ENCODE measurements around the gene CDKL1.

Gene CDKL1

DNA sequence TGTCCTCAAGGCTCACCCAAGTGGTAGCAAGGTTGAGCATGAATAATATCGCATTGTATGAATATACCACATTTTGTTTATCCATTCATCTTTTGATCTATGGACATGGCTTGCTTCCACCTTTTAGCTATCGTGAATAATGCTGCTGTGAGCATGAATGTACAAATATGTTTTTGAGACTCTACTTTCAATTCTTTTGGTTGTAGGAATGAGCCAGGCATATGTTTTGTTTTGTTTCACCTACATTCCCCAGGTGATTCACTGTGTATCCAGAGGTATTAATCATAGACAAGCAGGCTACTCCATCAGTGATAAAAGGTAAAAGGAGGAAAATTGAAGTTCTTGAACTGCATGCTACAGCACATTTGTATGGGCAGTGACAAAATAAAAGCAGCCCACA, 35.8 kb downstream of the CDKL1 start:
- Histone ChIP-seq H3K4me2 (no peak overlapping the region), H3K4me3 (IDR thresholded peaks at IDR 0.05; ENCODE audit: insufficient read depth, low read depth, low read length) (no peak overlapping the region)
- TF ChIP-seq, protein P1, sequence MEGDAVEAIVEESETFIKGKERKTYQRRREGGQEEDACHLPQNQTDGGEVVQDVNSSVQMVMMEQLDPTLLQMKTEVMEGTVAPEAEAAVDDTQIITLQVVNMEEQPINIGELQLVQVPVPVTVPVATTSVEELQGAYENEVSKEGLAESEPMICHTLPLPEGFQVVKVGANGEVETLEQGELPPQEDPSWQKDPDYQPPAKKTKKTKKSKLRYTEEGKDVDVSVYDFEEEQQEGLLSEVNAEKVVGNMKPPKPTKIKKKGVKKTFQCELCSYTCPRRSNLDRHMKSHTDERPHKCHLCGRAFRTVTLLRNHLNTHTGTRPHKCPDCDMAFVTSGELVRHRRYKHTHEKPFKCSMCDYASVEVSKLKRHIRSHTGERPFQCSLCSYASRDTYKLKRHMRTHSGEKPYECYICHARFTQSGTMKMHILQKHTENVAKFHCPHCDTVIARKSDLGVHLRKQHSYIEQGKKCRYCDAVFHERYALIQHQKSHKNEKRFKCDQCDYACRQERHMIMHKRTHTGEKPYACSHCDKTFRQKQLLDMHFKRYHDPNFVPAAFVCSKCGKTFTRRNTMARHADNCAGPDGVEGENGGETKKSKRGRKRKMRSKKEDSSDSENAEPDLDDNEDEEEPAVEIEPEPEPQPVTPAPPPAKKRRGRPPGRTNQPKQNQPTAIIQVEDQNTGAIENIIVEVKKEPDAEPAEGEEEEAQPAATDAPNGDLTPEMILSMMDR (conservative IDR thresholded peaks at IDR 0.05; ENCODE audit: low read depth, low read length), result no peak

DNA sequence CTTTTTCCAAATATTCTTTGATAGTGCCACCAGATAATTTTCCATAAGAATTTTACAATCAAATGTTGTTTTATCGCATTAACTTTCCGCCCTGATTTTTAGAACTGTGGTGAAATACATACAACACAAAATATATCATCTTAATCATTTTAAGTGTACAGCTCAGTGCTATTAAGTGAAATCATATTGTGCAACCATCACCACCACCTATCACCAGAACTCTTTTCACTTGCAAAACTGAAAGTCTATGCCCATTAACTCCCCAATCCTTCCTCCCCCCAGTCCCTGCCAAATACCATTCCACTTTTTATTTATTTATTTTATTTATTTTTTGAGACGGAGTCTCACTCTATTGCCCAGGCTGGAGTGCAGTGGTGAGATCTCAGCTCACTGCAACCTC, 36.6 kb downstream of the CDKL1 start:
- no peak overlapping the region for H2AFZ ChIP-seq (ENCODE audit: low read depth)
- H4K20me1 ChIP-seq (ENCODE audit: insufficient read depth), result no peaks in the 10 kb centered on the region
- no peak overlapping the region for H3K4me3 ChIP-seq (IDR thresholded peaks at IDR 0.05; ENCODE audit: insufficient read depth, low read depth, low read length)
- no peak overlapping the region for H3K27ac ChIP-seq
- TF ChIP-seq, protein P1 (conservative IDR thresholded peaks at IDR 0.05; ENCODE audit: low read depth, low read length), result no peak
- H3K4me1 ChIP-seq (ENCODE audit: low read depth, poor library complexity, severe bottlenecking), result peaks cover 14% of the 10 kb centered on the region
- H3K9ac ChIP-seq, result no peak overlapping the region
- no peaks in the 10 kb centered on the region for H3K79me2 ChIP-seq (ENCODE audit: insufficient read depth, low read depth)
- no peaks in the 10 kb centered on the region for H3K27me3 ChIP-seq (ENCODE audit: insufficient read depth, low read depth)
- no peaks in the 10 kb centered on the region for H3K36me3 ChIP-seq (ENCODE audit: insufficient read depth)
- no peak overlapping the region for H3K4me2 ChIP-seq

More for the DNA sequence above, 35.8 kb downstream of the CDKL1 start:
- Histone ChIP-seq H3K4me1 (ENCODE audit: low read depth, poor library complexity, severe bottlenecking) (peaks cover 14% of the 10 kb centered on the region), H3K79me2 (ENCODE audit: insufficient read depth, low read depth) (no peaks in the 10 kb centered on the region), H4K20me1 (ENCODE audit: insufficient read depth) (no peaks in the 10 kb centered on the region), H3K9ac (no peak overlapping the region), H3K27ac (no peak overlapping the region), H2AFZ (ENCODE audit: low read depth) (no peak overlapping the region), H3K27me3 (ENCODE audit: insufficient read depth, low read depth) (no peaks in the 10 kb centered on the region), H3K36me3 (ENCODE audit: insufficient read depth) (no peaks in the 10 kb centered on the region)

DNA sequence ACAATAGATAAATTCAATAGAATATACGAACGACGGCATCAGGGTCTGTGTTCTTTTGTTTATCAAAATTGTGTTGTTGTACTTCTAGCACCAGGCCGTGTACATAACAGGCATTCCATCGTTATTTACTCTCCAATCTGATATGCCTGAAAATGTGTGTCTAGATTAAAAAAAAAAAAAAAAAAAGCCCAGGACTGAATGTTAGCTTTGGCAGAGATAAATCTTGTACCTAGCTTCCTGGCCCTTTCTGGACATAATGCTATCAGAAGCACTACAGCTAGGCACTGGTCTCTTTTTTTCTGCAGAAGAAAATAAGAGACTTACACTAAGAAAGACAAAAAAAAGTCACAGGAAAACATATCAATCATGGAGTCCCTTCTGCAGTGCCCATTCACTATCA, 37.0 kb downstream of the CDKL1 start:
- Histone ChIP-seq H3K4me3 (IDR thresholded peaks at IDR 0.05; ENCODE audit: insufficient read depth, low read depth, low read length) (no peak overlapping the region), H2AFZ (ENCODE audit: low read depth) (no peak overlapping the region), H3K27ac (no peak overlapping the region), H3K9ac (no peak overlapping the region), H4K20me1 (ENCODE audit: insufficient read depth) (no peaks in the 10 kb centered on the region), H3K36me3 (ENCODE audit: insufficient read depth) (no peaks in the 10 kb centered on the region), H3K4me1 (ENCODE audit: low read depth, poor library complexity, severe bottlenecking) (peaks cover 14% of the 10 kb centered on the region), H3K27me3 (ENCODE audit: insufficient read depth, low read depth) (no peaks in the 10 kb centered on the region), H3K79me2 (ENCODE audit: insufficient read depth, low read depth) (no peaks in the 10 kb centered on the region), H3K4me2 (no peak overlapping the region)
- TF ChIP-seq, protein P1 (conservative IDR thresholded peaks at IDR 0.05; ENCODE audit: low read depth, low read length), result no peak

DNA sequence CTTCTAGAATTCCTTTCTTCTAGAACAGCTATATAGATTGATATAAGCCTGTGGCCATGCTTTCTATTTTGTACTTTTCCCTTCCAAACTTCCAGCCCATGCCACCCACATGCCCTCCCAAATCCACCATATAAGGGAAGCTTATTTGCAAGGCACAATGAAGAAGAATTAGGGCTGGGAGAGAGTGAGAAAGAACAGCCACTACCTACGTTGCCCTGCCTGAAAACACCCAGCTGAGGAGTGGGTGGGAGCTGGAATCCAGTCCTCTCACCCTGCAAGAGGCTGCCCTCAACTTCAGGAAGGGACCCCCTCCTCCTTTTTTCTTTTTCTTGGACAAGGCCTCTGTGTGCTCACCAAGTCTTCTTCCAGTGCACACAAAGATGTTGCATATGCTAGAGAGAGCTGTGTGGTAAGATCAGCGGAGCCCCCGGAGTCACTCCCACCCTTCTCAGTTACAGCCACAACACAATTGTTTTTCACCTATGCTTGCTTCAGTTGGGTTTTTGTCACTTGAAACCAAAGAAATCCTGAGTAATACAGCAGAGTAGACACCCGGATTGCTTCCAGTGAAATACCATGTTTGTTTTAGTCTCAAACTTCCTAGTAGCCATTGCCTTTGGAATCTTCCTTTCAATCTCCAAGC, 38.8 kb downstream of the CDKL1 start:
- no peak overlapping the region for H2AFZ ChIP-seq (ENCODE audit: low read depth)
- H3K27ac ChIP-seq, result no peak overlapping the region
- H3K79me2 ChIP-seq (ENCODE audit: insufficient read depth, low read depth), result no peaks in the 10 kb centered on the region
- H3K36me3 ChIP-seq (ENCODE audit: insufficient read depth), result no peaks in the 10 kb centered on the region
- no peaks in the 10 kb centered on the region for H4K20me1 ChIP-seq (ENCODE audit: insufficient read depth)
- H3K4me2 ChIP-seq, result no peak overlapping the region
- H3K27me3 ChIP-seq (ENCODE audit: insufficient read depth, low read depth), result no peaks in the 10 kb centered on the region
- no peak overlapping the region for H3K4me3 ChIP-seq (IDR thresholded peaks at IDR 0.05; ENCODE audit: insufficient read depth, low read depth, low read length)
- TF ChIP-seq, protein P1 (conservative IDR thresholded peaks at IDR 0.05; ENCODE audit: low read depth, low read length), result no peak
- H3K9ac ChIP-seq, result no peak overlapping the region
- H3K4me1 ChIP-seq (ENCODE audit: low read depth, poor library complexity, severe bottlenecking), result no peaks in the 10 kb centered on the region

Measured in KMS-11 (cell line).